B cell (primary cell): ENCODE measurements around the gene KRTAP1-4. TPM values are rescaled to one million over a fixed set of nuclear protein-coding genes. Genes with fewer than 3 reads are reported as not detected.

ENCODE experiments used
- ATAC-seq: fragments of 200-7000 bp; cut with Tn5 transposase; one replicate; pipeline ENCODE4 v1.10.0; 2021; ENCODE audit warnings: low read depth, mild to moderate bottlenecking, moderate number of reproducible peaks, moderate library complexity
- CTCF ChIA-PET: fragments of 350-600 bp; sonication (Branson Sonifier 250); formaldehyde crosslinking; loops from one replicate; lab custom pipeline; 2021; ENCODE audit warnings: antibody characterized with exemption, inconsistent platforms; lab: Charles Lee
- POLR2A ChIA-PET: fragments of 350-600 bp; sonication (Branson Sonifier 250); formaldehyde crosslinking; loops from one replicate; lab custom pipeline; 2021; ENCODE audit warnings: antibody characterized with exemption; lab: Charles Lee
- DNase-seq: peaks from one replicate; pipeline ENCODE4 v3.0.0; 2013
- H2AFZ ChIP-seq: 2 replicates; pipeline ENCODE4 v1.6.1; 2012; ENCODE audit warnings: mild to moderate bottlenecking, low read depth, low read length; ENCODE audit not compliant: insufficient read depth, poor library complexity, severe bottlenecking
- H3K27ac ChIP-seq, 2 donors: 1 replicate in 1 of 2; 2 replicates in 1 of 2; pipeline ENCODE4 v1.5.1; 2012 to 2013; ENCODE audit warnings: low read length in 2 of 2, mild to moderate bottlenecking in 2 of 2, moderate library complexity in 1 of 2
- H3K27me3 ChIP-seq, 4 experiments: fragments of 200-600 bp in 1 of 4; sonication (generic) in 1 of 4; replicated peaks in 1 of 4; 1 replicate in 2 of 4; 2 replicates in 2 of 4; pipeline versions ENCODE4 v1.6.1 to v1.7.0; 2013 to 2016; ENCODE audit warnings: low read length in 3 of 4, mild to moderate bottlenecking in 2 of 4, mixed read lengths in 1 of 4, moderate library complexity in 1 of 4; ENCODE audit not compliant: insufficient read depth in 4 of 4, control insufficient read depth in 3 of 4; ENCODE audit errors: control extremely low read depth in 1 of 4
- H3K36me3 ChIP-seq, 2 experiments: replicated peaks in 1 of 2; 1 replicate in 1 of 2; 2 replicates in 1 of 2; pipeline versions ENCODE4 v1.6.1 to v1.7.1; 2013; ENCODE audit warnings: low read length in 1 of 2; ENCODE audit not compliant: insufficient read depth in 2 of 2, control insufficient read depth in 1 of 2; ENCODE audit errors: control extremely low read depth in 1 of 2, extremely low read depth in 1 of 2
- H3K4me1 ChIP-seq, 2 donors: fragments of 200-600 bp in 1 of 2; sonication (generic) in 1 of 2; 1 replicate in 1 of 2; 2 replicates in 1 of 2; pipeline versions ENCODE4 v1.5.1 to v1.6.1; 2013 to 2017; ENCODE audit warnings: low read length in 2 of 2; ENCODE audit not compliant: control insufficient read depth in 2 of 2, insufficient read depth in 2 of 2
- H3K4me2 ChIP-seq: replicated peaks from 2 replicates; pipeline ENCODE3; 2012; ENCODE audit warnings: mild to moderate bottlenecking, low read depth, low read length; ENCODE audit not compliant: poor library complexity, severe bottlenecking
- H3K4me3 ChIP-seq, 5 experiments: fragments of 200-600 bp in 1 of 5; sonication (generic) in 1 of 5; 1 replicate in 3 of 5; 2 replicates in 2 of 5; pipeline versions ENCODE4 v1.5.1 to v1.7.0; 2011 to 2016; ENCODE audit warnings: low read length in 4 of 5, mild to moderate bottlenecking in 4 of 5, low read depth in 2 of 5, control low read depth in 1 of 5, moderate library complexity in 1 of 5; ENCODE audit not compliant: insufficient read depth in 1 of 5; ENCODE audit errors: control extremely low read depth in 1 of 5, extremely low read depth in 1 of 5
- H3K79me2 ChIP-seq: fragments of 200-600 bp; sonication (generic); one replicate; pipeline ENCODE4 v1.6.0; 2016; ENCODE audit warnings: low read length; ENCODE audit not compliant: control insufficient read depth, insufficient read depth
- H3K9ac ChIP-seq: fragments of 200-600 bp; sonication (generic); 2 replicates; pipeline ENCODE4 v1.6.1; 2017; ENCODE audit warnings: mild to moderate bottlenecking, low read length, moderate library complexity
- H3K9me3 ChIP-seq, 3 donors: one replicate each; pipeline versions ENCODE4 v1.6.1 to v1.7.1; 2013; ENCODE audit warnings: low read length in 2 of 3; ENCODE audit not compliant: control insufficient read depth in 2 of 3, insufficient read depth in 1 of 3; ENCODE audit errors: control extremely low read depth in 1 of 3
- H4K20me1 ChIP-seq: 2 replicates; pipeline ENCODE4 v1.6.0; 2012; ENCODE audit warnings: mild to moderate bottlenecking, low read length; ENCODE audit not compliant: insufficient read depth, control insufficient read depth, poor library complexity, severe bottlenecking
- H3K27ac Mint-ChIP-seq: one replicate; pipeline ENCODE4 v1.8.0; 2021; ENCODE audit warnings: mixed read lengths
- H3K27me3 Mint-ChIP-seq: one replicate; pipeline ENCODE4 v1.8.0; 2021; ENCODE audit warnings: mixed read lengths
- H3K4me1 Mint-ChIP-seq: one replicate; pipeline ENCODE4 v1.8.0; 2021; ENCODE audit warnings: mixed read lengths
- H3K4me3 Mint-ChIP-seq: one replicate; pipeline ENCODE4 v1.8.0; 2021; ENCODE audit warnings: mixed read lengths
- H3K9me3 Mint-ChIP-seq: one replicate; pipeline ENCODE4 v1.8.0; 2022; ENCODE audit warnings: mixed read lengths; ENCODE audit not compliant: insufficient read depth
- CTCF ChIP-seq: fragments of 200-600 bp; IDR thresholded peaks from one replicate; pipeline ENCODE4 v1.8.0; 2022; ENCODE audit warnings: antibody characterized with exemption, mild to moderate bottlenecking
- EZH2 ChIP-seq: IDR thresholded peaks from 2 replicates; pipeline ENCODE4 v1.6.1; 2012; ENCODE audit warnings: borderline replicate concordance, low read depth, mild to moderate bottlenecking, moderate library complexity, low read length; ENCODE audit not compliant: insufficient read depth, poor library complexity, severe bottlenecking
- WGBS: methylation state at CpG from one replicate; pipeline ENCODE4 v1.1.5; 2013; ENCODE audit warnings: missing lambda C conversion rate; ENCODE audit not compliant: insufficient coverage; 5-methylcytosine and 5-hydroxymethylcytosine counted together
- intact Hi-C: fragments of 100-400 bp; cut with micrococcal nuclease; formaldehyde crosslinking; loops from one replicate; pipeline ENCODE4 v1.10.0; 2022
- polyA plus RNA-seq: library from polyadenylated mRNA; depleted of rRNA; stranded (reverse); fragments of >200 nt; gene quantifications from 2 replicates; pipeline ENCODE4 v1.2.3, GENCODE V29; 2012
- total RNA-seq, 2 donors: library from RNA; stranded (reverse); fragments of 120-200 nt in 1 of 2; gene quantifications; 1 replicate in 1 of 2; 2 replicates in 1 of 2; pipeline versions ENCODE4 v1.2.3 to v1.2.4, GENCODE V29; 2013 to 2022

Gene KRTAP1-4
- total and polyA plus RNA-seq, 2 donors (not counting 1 experiment from before 2014, with no cell fraction given), result not detected

- no peak overlapping the region for H3K27ac ChIP-seq
- whole genome bisulfite sequencing, result no CpG with 5 or more reads among the region's 1 CpG
- ATAC-seq (no peak), DNase-seq (no peak)
- H3K27ac Mint-ChIP-seq, result no peak overlapping the region
- H3K4me1 ChIP-seq, result no peaks in the 10 kb centered on the region
- H3K4me2 ChIP-seq, result no peak overlapping the region
- ChIA-PET POLR2A (no interaction called here), CTCF (no interaction called here)
- no peaks in the 10 kb centered on the region for H3K9me3 ChIP-seq
- H3K36me3 ChIP-seq, result no peaks in the 10 kb centered on the region
- no peaks in the 10 kb centered on the region for H4K20me1 ChIP-seq
- H3K4me3 ChIP-seq, result no peak overlapping the region
- H3K9me3 Mint-ChIP-seq, result no peaks in the 10 kb centered on the region
- no peak overlapping the region for H2AFZ ChIP-seq
- TF ChIP-seq CTCF (no peak), EZH2 (no peak)
- H3K4me1 Mint-ChIP-seq, result no peaks in the 10 kb centered on the region
- H3K27me3 ChIP-seq, result peaks cover 0 to 6% (median 2%) of the 10 kb centered on the region in 4 experiments
- no peak overlapping the region for H3K9ac ChIP-seq
- H3K79me2 ChIP-seq, result no peaks in the 10 kb centered on the region
- H3K27me3 Mint-ChIP-seq, result peaks cover 31% of the 10 kb centered on the region
- intact Hi-C loops, result no loop called here
- no peak overlapping the region for H3K4me3 Mint-ChIP-seq
Measured at GRCh38 chr17:41064301-41064700, 34.3 kb upstream of the KRTAP1-4 start.

- Histone ChIP-seq H2AFZ (no peak overlapping the region), H3K4me3 (no peak overlapping the region), H3K27me3 (peaks cover 0 to 6% (median 2%) of the 10 kb centered on the region in 4 experiments), H4K20me1 (no peaks in the 10 kb centered on the region), H3K27ac (no peak overlapping the region), H3K4me2 (no peak overlapping the region), H3K36me3 (no peaks in the 10 kb centered on the region), H3K9ac (no peak overlapping the region), H3K4me1 (no peaks in the 10 kb centered on the region), H3K9me3 (no peaks in the 10 kb centered on the region), H3K79me2 (no peaks in the 10 kb centered on the region)
- no peaks in the 10 kb centered on the region for H3K9me3 Mint-ChIP-seq
- CTCF ChIA-PET, result no interaction called here
- TF ChIP-seq EZH2 (no peak), CTCF (no peak)
- no peak overlapping the region for H3K4me3 Mint-ChIP-seq
- no peak for DNase-seq
- POLR2A ChIA-PET, result no interaction called here
- H3K27ac Mint-ChIP-seq, result no peak overlapping the region
- peaks cover 37% of the 10 kb centered on the region for H3K27me3 Mint-ChIP-seq
- no peak for ATAC-seq
- WGBS, result no CpG with 5 or more reads among the region's 4 CpGs
- H3K4me1 Mint-ChIP-seq, result no peaks in the 10 kb centered on the region
- intact Hi-C loops, result no loop called here
Measured at GRCh38 chr17:41063449-41063848, 33.5 kb upstream of the KRTAP1-4 start.
